Activated naive CD8-positive, alpha-beta T cell treated with anti-CD3 and anti-CD28 coated beads for 36 hours (primary cell): Measurements from ENCODE around the gene OR8G1. TPM values are rescaled to one million over a fixed set of nuclear protein-coding genes. Genes with fewer than 3 reads are reported as not detected.
"Not testable (repeated sequence)": the region's sequence is repeated elsewhere in the genome, so short reads cannot be mapped to it uniquely, and the experiment has no call there.

Source experiments
- DNase-seq: peaks from one replicate; pipeline ENCODE4 v3.0.0; 2021
- H3K27ac Mint-ChIP-seq: one replicate; pipeline ENCODE4 v1.8.0; 2022; ENCODE audit warnings: mild to moderate bottlenecking, moderate library complexity, mixed read lengths
- H3K27me3 Mint-ChIP-seq: one replicate; pipeline ENCODE4 v1.8.0; 2022; ENCODE audit warnings: mild to moderate bottlenecking, mixed read lengths
- H3K36me3 Mint-ChIP-seq: one replicate; pipeline ENCODE4 v1.8.0; 2021; ENCODE audit warnings: mild to moderate bottlenecking, mixed read lengths
- H3K4me1 Mint-ChIP-seq: one replicate; pipeline ENCODE4 v1.8.0; 2021; ENCODE audit warnings: mixed read lengths
- H3K4me3 Mint-ChIP-seq: one replicate; pipeline ENCODE4 v1.8.0; 2022; ENCODE audit warnings: mild to moderate bottlenecking, moderate library complexity, mixed read lengths
- H3K9me3 Mint-ChIP-seq: one replicate; pipeline ENCODE4 v1.8.0; 2022; ENCODE audit warnings: mixed read lengths
- total RNA-seq, 2 experiments: library from RNA; stranded (reverse); gene quantifications; one replicate each; pipeline ENCODE4 v1.2.3, GENCODE V29; 2021

Gene OR8G1
- total RNA-seq, 2 experiments from 2014 or later: not detected

DNA sequence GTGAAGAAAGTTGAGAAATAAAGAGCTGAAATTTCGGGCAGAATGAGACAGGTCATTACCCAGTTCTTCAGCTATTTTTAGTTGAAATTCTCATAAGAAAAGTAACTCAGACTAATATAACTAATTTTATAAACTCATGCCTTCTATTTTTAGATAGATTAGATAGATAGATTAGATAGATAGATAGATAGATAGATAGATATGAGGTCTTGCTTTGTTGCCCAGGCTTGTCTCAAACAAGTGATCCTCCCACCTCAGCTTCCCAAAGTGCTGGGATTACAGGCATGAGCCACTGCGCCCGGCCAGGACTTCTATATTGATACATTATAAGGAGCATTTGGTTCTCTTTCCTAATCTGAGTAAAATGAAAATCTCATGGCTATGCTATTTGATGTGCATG is 26.9 kb upstream of the OR8G1 start:
- H3K4me1 Mint-ChIP-seq: no peaks in the 10 kb centered on the region
- no peak for DNase-seq
- no peak overlapping the region for H3K27ac Mint-ChIP-seq
- no peaks in the 10 kb centered on the region for H3K36me3 Mint-ChIP-seq
- H3K27me3 Mint-ChIP-seq: no peaks in the 10 kb centered on the region
- no peak overlapping the region for H3K4me3 Mint-ChIP-seq
- no peaks in the 10 kb centered on the region for H3K9me3 Mint-ChIP-seq

DNA sequence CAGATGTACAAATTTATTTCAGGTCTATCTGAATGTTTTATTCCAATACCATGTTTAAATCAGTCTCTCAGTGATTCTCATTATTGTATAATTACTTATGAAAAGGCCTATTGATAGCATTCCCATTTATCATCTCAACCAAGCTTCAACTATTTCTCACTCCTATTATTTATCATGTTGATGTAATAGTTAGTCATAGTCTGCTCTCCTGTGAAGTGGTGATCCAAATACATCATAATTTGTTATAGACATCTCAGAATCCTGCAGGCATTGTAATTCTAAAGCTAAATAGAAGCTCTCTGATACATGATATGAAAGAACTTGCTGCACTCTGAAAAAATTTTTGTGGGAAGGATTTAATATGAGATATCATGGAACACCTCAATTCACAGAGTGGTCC is 21.8 kb upstream of the OR8G1 start:
- Mint-ChIP-seq H3K27me3 (peaks cover 4% of the 10 kb centered on the region), H3K4me3 (no peak overlapping the region), H3K4me1 (no peaks in the 10 kb centered on the region), H3K27ac (no peak overlapping the region), H3K9me3 (no peaks in the 10 kb centered on the region), H3K36me3 (no peaks in the 10 kb centered on the region)
- DNase-seq: no peak

DNA sequence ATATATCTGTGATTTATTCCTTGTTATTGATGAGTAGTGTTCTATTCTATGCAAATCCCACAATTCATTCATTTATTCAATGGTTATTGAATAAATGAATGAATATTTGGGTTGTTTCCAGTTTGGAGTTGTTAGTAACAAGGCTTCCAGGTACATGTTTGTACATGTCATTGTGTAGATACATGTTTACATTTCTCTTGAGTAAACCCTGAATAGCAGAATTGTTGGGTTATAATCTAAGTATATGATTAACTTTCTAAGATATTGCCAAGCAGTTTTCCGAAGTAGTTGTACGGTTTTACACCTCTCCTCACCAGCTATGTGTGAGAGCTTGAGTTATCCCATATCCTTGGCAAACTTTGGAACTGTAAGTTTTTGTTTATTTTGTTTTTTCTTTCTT is 18.5 kb upstream of the OR8G1 start:
- peaks cover 19% of the 10 kb centered on the region for H3K27me3 Mint-ChIP-seq
- DNase-seq: no peak
- H3K27ac Mint-ChIP-seq: no peak overlapping the region
- H3K9me3 Mint-ChIP-seq: no peaks in the 10 kb centered on the region
- no peaks in the 10 kb centered on the region for H3K36me3 Mint-ChIP-seq
- no peak overlapping the region for H3K4me3 Mint-ChIP-seq
- no peaks in the 10 kb centered on the region for H3K4me1 Mint-ChIP-seq

DNA sequence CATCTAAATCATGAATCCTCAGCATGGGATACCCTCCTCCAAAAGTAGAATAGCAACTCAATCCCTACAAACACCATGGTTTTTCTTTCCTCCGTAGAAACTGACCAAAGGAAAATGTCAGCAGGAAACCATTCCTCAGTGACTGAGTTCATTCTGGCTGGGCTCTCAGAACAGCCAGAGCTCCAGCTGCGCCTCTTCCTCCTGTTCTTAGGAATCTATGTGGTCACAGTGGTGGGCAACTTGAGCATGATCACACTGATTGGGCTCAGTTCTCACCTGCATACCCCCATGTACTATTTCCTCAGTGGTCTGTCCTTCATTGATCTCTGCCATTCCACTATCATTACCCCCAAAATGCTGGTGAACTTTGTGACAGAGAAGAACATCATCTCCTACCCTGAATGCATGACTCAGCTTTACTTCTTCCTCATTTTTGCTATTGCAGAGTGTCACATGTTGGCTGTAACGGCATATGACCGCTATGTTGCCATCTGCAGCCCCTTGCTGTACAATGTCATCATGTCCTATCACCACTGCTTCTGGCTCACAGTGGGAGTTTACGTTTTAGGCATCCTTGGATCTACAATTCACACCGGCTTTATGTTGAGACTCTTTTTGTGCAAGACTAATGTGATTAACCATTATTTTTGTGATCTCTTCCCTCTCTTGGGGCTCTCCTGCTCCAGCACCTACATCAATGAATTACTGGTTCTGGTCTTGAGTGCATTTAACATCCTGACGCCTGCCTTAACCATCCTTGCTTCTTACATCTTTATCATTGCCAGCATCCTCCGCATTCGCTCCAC is 16.1 kb upstream of the OR8G1 start:
- not testable (repeated sequence) for H3K4me1 Mint-ChIP-seq, DNase-seq, H3K9me3 Mint-ChIP-seq, H3K36me3 Mint-ChIP-seq, H3K4me3 Mint-ChIP-seq, H3K27ac Mint-ChIP-seq
- peaks cover 24% of the 10 kb centered on the region for H3K27me3 Mint-ChIP-seq

DNA sequence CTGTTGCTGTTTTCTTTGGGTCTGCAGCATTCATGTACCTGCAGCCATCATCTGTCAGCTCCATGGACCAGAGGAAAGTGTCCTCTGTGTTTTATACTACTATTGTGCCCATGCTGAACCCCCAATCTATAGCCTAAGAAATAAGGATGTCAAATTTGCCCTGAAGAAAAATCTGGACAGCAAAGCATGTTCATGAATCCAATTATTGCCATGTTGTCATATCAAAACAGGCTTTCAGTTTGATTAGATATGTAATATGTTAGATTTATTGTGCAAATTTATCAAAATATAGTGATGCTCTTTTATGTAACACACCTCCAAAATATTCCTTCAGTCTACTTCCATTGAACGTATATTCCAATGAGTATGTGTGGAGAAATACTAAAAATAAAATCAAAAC is 15.4 kb upstream of the OR8G1 start:
- no peak for DNase-seq
- H3K27ac Mint-ChIP-seq: no peak overlapping the region

DNA sequence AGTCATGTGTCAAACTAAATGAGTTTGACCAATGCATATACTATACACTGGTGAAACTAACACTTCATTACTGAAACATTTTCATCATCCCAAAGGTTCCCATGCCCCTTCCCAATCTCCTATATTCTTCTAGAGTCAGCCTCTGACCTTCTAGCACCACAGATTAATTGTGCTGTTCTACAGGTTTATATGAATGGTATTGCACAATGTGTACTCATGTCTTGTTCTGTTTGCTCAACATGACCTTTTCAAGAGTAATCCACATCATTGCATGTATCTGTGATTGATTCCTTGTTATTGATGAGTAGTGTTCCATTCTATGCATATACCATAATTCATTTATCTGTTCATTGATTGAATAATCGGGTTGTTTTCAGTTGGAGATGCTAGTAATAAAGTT is 7.5 kb upstream of the OR8G1 start:
- Mint-ChIP-seq H3K4me1 (no peaks in the 10 kb centered on the region), H3K27me3 (peaks cover 7% of the 10 kb centered on the region), H3K36me3 (no peaks in the 10 kb centered on the region), H3K4me3 (no peak overlapping the region), H3K9me3 (peaks cover 1% of the 10 kb centered on the region), H3K27ac (no peak overlapping the region)
- no peak for DNase-seq

More for the DNA sequence above, 15.4 kb upstream of the OR8G1 start:
- Mint-ChIP-seq H3K4me3 (no peak overlapping the region), H3K9me3 (no peaks in the 10 kb centered on the region), H3K27me3 (peaks cover 26% of the 10 kb centered on the region), H3K36me3 (no peaks in the 10 kb centered on the region), H3K4me1 (no peaks in the 10 kb centered on the region)

DNA sequence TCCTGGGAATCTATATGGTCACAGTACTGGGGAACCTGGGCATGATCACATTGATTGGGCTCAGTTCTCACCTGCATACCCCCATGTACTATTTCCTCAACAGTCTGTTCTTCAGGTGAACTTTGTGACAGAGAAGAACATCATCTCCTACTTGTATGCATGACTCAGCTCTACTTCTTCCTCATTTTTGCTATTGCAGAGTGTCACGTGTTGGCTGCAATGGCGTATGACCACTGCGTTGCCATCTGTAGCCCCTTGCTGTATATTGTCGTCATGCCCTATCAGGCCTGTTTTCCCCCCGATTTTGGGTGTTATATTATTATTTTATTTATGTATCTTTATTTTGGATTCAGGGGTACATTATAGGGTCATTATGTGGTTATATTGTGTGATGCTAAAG is 2.4 kb upstream of the OR8G1 start:
- Mint-ChIP-seq H3K4me1 (no peaks in the 10 kb centered on the region), H3K36me3 (no peaks in the 10 kb centered on the region), H3K27ac (no peak overlapping the region), H3K27me3 (peaks cover 5% of the 10 kb centered on the region), H3K9me3 (peaks cover 1% of the 10 kb centered on the region), H3K4me3 (no peak overlapping the region)
- no peak for DNase-seq

DNA sequence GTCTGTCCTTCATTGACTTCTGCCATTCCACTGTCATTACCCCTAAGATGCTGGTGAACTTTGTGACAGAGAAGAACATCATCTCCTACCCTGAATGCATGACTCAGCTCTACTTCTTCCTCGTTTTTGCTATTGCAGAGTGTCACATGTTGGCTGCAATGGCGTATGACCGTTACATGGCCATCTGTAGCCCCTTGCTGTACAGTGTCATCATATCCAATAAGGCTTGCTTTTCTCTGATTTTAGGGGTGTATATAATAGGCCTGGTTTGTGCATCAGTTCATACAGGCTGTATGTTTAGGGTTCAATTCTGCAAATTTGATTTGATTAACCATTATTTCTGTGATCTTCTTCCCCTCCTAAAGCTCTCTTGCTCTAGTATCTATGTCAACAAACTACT is 9.0 kb downstream of the OR8G1 start:
- H3K9me3 Mint-ChIP-seq, DNase-seq, H3K36me3 Mint-ChIP-seq, H3K27ac Mint-ChIP-seq, H3K4me1 Mint-ChIP-seq, H3K27me3 Mint-ChIP-seq, H3K4me3 Mint-ChIP-seq: not testable (repeated sequence)

DNA sequence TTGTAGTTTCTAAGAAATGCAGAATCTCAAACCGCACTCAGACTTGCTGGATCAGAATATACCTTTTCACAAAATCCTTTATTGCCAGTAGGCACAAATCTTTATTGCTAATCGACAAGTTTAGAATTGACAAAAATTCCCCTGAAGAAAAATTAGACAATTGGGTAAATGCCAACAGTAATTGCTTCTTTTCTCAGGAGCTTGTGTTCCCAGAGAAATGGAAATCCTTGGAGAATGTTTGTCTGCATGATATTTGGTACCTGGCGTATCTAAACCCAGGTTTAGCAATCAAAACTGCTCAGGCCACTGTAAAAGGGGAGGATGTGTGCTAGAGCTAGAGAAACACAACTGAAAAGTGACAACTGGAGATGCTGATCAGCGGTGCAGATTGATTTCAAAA is 15.2 kb downstream of the OR8G1 start, which contains the start of gene OR8G5:
Gene OR8G5 (plus strand): TSS at position 301 of the 400 bp plus-strand sequence. CDS start 8,556 bp downstream, outside the sequence.
- Mint-ChIP-seq H3K4me1 (no peaks in the 10 kb centered on the region), H3K9me3 (no peaks in the 10 kb centered on the region), H3K27ac (no peak within 1 kb of the TSS), H3K36me3 (no peaks in the 10 kb centered on the region), H3K27me3 (peaks cover 5% of the 10 kb centered on the region), H3K4me3 (no peak within 1 kb of the TSS)
- DNase-seq: no peak

DNA sequence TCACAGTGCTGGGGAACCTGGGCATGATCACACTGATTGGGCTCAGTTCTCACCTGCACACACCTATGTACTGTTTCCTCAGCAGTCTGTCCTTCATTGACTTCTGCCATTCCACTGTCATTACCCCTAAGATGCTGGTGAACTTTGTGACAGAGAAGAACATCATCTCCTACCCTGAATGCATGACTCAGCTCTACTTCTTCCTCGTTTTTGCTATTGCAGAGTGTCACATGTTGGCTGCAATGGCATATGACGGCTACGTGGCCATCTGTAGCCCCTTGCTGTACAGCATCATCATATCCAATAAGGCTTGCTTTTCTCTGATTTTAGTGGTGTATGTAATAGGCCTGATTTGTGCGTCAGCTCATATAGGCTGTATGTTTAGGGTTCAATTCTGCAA is 24.1 kb downstream of the OR8G1 start:
- H3K4me3 Mint-ChIP-seq, H3K4me1 Mint-ChIP-seq, H3K36me3 Mint-ChIP-seq, H3K27ac Mint-ChIP-seq, DNase-seq, H3K9me3 Mint-ChIP-seq, H3K27me3 Mint-ChIP-seq: not testable (repeated sequence)

DNA sequence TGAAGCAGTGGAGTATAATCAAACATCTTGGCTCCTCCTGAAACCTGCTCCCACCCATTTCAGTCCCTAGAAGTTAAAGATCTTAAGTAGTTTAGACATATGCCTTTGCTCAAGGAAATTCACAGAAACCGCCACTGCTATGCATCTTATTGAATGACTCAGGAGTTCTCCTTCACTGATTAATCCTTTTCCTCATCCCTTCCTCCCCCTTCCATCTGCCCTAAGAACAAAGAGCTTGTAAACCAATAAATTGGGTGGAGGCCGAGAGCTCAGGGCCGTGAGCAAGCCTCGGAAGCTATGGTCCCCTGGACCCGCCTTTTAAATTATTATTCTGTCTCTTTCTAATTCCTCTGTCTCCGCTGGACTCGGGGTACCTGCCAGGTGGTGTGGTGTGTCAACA is 30.0 kb downstream of the OR8G1 start:
- not testable (repeated sequence) for H3K9me3 Mint-ChIP-seq, H3K4me1 Mint-ChIP-seq, DNase-seq, H3K27ac Mint-ChIP-seq, H3K27me3 Mint-ChIP-seq, H3K36me3 Mint-ChIP-seq, H3K4me3 Mint-ChIP-seq

DNA sequence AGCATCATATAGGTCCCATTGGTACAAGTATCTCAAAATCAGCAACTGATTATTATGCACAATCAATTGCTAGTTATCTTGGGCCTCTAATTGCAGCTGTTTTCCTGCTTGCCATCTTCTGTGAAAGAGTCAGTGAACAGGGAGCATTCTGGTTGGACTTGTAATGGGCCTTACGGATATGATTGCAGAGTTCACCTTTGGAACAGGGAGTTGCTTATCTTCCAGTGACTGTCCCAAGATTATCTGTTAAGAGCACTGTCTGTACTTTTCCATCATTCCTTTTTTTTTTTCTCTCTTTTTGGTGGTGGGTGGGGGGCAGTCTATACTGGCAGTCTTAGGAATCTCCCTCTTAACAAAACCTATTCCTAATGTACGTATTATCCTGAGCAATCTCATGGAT is 33.1 kb downstream of the OR8G1 start:
- H3K4me3 Mint-ChIP-seq: no peak overlapping the region
- peaks cover 2% of the 10 kb centered on the region for H3K4me1 Mint-ChIP-seq
- H3K27me3 Mint-ChIP-seq: peaks cover 4% of the 10 kb centered on the region
- H3K27ac Mint-ChIP-seq: no peak overlapping the region
- H3K36me3 Mint-ChIP-seq: no peaks in the 10 kb centered on the region
- DNase-seq: no peak
- H3K9me3 Mint-ChIP-seq: no peaks in the 10 kb centered on the region

DNA sequence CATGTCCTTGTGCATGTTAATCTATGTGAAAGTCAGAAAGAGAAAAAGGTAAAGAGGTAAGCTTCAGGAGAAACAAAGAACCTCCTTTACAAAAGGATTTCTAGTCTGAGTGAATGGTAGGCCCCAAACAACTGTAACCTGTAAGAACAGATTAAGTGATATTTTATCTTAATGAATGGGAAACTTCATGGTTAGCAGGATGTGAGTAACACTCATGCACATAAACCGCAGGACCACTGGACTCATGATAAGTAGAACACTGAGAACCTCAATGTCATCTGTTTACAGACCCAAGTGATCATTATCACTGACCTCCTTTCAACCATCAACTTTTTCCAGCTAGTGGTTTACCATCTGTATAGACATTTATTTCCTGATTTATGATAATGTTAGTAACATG is 35.2 kb downstream of the OR8G1 start:
- Mint-ChIP-seq H3K36me3 (no peaks in the 10 kb centered on the region), H3K9me3 (peaks cover 2% of the 10 kb centered on the region), H3K27ac (no peak overlapping the region), H3K27me3 (peaks cover 2% of the 10 kb centered on the region), H3K4me3 (no peak overlapping the region), H3K4me1 (peaks cover 2% of the 10 kb centered on the region)
- no peak for DNase-seq

DNA sequence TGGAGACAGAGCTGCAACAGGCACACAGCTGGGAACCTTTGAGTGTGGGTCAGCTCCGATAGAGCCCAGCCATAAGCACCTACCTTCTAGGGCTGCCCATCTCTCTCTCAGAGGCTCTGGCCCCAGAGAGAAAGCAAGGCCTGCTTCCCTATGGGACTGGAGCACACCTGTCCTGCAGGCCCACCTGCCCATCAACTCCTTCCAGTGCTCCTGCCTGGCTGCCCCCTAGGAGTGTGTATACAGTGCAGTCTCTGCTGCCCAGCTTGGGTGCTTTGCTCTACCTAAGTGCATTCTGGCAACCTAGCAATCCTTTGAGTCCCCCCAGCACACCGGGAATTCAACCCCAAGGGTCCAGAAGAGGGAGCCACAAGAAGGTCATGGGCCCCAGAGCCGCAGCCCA is 36.3 kb downstream of the OR8G1 start:
- peaks cover 2% of the 10 kb centered on the region for H3K9me3 Mint-ChIP-seq
- peaks cover 2% of the 10 kb centered on the region for H3K4me1 Mint-ChIP-seq
- H3K4me3 Mint-ChIP-seq: no peak overlapping the region
- H3K27me3 Mint-ChIP-seq: no peaks in the 10 kb centered on the region
- no peaks in the 10 kb centered on the region for H3K36me3 Mint-ChIP-seq
- H3K27ac Mint-ChIP-seq: no peak overlapping the region
- no peak for DNase-seq

DNA sequence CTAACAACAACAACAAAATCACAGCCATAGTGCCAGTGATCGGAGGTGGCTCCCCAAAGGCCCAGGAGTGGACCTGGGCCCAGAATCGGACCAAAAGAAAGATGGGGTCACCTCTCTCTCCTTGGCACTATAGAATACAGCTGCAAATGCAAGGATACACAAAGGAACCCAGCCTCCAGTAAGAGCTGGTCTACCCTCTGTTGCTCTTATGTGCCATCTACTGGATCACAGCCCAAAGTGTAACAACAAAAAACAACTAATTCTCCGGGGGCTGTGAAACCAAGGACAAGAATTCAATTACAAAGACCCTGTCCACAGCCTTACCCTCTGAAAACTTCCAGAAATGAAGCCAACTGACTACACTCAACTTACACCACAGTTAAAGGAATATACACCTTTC is 36.9 kb downstream of the OR8G1 start:
- peaks cover 2% of the 10 kb centered on the region for H3K9me3 Mint-ChIP-seq
- no peaks in the 10 kb centered on the region for H3K36me3 Mint-ChIP-seq
- H3K27me3 Mint-ChIP-seq: no peaks in the 10 kb centered on the region
- DNase-seq: no peak
- H3K4me3 Mint-ChIP-seq: no peak overlapping the region
- H3K4me1 Mint-ChIP-seq: peaks cover 2% of the 10 kb centered on the region
- H3K27ac Mint-ChIP-seq: no peak overlapping the region

DNA sequence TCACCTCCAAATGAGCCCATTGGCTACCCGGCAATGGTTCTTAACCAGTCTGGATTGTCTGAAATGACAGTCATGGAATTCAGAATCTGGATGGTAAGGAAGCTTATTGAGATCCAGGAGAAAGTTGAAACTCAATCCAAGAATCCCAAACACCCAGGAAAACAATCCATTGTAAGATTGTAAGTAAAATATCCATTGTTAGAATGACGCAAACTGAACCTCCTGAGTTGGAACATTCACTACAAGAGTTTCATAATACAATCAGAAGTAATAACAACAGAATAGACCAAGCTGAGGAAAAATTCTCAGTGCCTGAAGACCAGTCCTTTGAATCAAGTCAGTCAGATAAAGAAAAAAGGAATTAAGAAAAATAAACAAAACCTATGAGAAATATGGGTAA is 37.4 kb downstream of the OR8G1 start:
- Mint-ChIP-seq H3K27me3 (no peaks in the 10 kb centered on the region), H3K27ac (no peak overlapping the region), H3K4me3 (no peak overlapping the region), H3K36me3 (no peaks in the 10 kb centered on the region), H3K9me3 (peaks cover 2% of the 10 kb centered on the region), H3K4me1 (peaks cover 2% of the 10 kb centered on the region)
- no peak for DNase-seq
